Measurements from ENCODE around the gene SEPTIN6.
"Not testable (repeated sequence)": the region's sequence is repeated elsewhere in the genome, so short reads cannot be mapped to it uniquely, and the experiment has no call there.

Gene SEPTIN6

GRCh38 chrX:119690921-119691716 is 1.8 kb downstream of the SEPTIN6 start:
- no peak for DNase-seq

GRCh38 chrX:119688911-119689321 is 4.1 kb downstream of the SEPTIN6 start:
- DNase-seq: no peak

GRCh38 chrX:119687661-119688413 is 5.1 kb downstream of the SEPTIN6 start:
- DNase-seq: no peak

GRCh38 chrX:119686087-119686691 is 6.8 kb downstream of the SEPTIN6 start:
- no peak for DNase-seq

GRCh38 chrX:119685225-119686066 is 7.5 kb downstream of the SEPTIN6 start:
- DNase-seq: peak; percentile 80

DNA sequence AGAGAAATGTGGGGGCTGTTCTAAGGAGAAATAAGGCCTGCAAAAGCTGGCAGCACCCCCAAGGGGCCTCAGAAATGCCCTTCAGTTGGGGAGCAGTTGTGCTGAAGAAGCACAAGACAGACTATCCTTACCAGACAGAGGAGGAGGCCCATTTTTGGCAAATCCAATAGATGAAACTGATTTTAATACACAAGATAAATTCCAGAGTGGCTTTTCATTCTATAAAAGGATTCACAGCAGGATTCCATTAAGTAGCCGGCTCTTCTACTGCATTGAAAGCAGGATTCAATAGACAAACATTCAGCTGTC is 8.1 kb downstream of the SEPTIN6 start:
- DNase-seq: no peak

- not testable (repeated sequence) for DNase-seq
Measured at GRCh38 chrX:119684312-119684711, 8.7 kb downstream of the SEPTIN6 start.

DNA sequence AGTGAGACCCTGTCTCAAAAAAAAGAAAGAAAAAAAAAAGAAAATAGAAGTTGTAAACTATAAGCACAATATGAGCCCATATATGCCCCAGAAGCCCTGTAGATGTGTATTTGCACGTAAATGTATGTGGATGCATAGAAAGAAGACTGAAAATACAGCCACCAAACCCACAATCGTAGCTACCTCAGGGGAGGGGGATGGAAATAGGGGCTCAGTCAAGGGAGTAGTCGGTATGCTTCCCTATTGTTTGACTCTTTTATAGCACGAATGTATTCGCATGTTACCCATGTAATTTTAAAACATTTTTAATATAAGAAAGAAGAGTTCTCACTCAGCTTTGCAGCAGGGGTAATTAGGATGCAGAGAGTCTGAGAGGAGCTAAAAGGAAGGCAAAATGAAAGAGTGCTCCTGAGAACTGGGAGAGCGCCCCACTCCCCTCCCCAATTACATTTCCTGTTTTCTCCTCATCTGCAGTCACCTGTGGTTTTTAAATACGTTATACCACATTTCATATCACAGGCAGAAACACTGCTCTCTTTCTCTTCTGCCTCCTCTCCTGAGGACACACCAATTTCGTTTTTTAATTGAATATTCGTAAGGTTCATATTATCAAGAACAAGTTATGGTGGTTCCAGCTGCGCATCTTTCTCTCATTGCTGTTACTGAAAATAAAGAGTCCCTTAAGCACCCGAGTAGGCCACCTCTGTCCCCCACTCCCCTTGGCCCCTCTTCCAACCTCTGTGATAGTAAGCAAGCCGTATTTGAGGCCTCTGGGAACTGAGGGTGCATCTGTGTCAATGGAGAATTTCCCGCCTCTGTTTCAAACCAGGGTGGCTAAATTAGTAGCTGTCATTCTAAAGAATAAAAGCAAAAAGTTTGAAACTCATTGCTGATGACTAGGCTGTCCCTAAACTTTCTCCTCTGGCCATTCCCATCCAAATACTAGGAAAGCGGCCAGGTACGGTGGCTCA is 10.7 kb downstream of the SEPTIN6 start:
- DNase-seq: peak; percentile 47

- DNase-seq: no peak
Measured at GRCh38 chrX:119677654-119677981, 15.3 kb downstream of the SEPTIN6 start.

GRCh38 chrX:119676949-119677653 is 15.9 kb downstream of the SEPTIN6 start:
- no peak for DNase-seq

- DNase-seq: no peak
Measured at GRCh38 chrX:119673336-119673735, 19.6 kb downstream of the SEPTIN6 start.

DNA sequence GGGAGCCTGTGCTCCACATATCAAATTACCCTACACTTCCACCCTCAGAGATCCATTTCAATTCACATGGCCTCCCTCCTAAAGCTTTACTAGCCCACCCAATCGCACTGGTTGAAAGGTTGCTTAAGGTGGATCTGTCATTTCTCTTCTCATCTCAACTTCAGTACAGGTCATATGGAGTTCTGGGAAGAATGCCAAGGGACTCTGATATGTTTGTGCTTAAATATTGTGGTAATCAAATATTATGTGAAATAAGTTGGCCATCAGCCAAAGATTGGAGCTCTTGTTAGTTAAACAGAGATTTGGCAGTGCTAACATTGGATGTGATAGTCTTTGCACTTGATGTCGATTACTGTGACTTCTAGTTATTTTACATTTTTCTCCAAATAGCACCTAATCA is 20.5 kb downstream of the SEPTIN6 start:
- no peak for DNase-seq

DNA sequence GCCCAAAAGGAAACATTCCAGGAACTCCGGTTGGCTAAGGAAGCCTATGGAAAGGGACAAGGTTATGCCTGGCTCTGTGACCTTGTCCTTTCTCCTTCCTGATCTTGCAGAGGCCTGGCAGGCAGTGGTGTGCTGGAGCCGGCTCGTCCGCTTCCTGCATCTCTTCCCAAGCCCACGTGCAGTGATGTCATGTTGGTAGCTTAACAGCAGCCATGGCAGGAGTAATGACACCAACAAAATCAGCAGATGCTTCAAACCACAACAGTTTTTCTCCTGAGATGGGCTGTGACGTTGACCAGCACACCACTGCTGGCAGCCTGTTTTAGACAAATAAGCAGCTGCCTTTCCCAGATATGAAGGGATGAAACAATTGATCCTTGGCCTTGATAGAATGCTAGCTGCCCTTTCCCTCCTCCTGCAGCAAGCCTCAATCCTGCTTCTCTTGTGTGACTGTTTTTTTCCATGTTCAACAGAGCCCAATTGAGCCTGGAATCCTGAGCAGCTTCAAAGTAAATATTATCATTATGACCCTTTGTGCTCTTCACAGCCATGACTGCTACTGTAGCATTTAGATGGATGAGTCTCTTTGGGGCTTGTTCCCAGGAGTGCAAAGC is 23.4 kb downstream of the SEPTIN6 start:
- DNase-seq: no peak

DNA sequence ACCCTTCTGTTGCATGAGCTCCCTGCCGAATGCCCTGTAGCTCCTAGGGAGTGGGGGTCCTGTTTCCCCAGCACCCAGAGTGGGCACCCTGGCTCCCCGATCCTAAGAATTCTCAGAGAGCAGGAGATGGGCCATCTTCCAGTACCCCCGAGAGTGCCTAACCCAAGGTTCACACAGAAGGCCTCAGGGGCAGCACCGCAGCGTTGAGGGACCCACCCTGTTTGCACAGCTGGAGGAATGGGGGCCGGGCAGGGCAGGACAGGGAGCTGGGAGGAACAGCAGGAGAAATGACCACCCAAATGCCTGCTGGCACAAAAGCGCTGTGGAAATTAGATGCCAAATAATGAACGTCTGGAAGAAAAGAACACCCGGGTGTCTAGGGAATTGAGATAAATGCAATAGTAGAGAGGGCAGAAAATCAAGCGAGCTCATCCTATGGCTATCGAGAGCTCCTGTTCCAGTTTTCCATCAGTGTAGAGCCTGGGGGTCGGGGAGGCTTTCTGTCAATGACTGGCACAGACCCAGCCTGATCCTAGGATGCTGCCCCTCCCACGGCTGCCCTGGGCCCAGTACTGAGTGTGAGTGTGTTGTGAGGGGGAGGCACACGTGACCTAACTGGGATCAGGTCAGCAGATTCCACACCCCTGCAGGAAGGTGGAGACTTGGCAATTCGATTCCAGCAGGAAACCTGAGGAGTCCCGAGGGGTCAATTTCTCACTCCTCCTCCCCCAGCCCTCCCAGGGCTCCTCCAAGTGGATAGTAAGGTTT is 25.7 kb downstream of the SEPTIN6 start:
- no peak for DNase-seq

DNA sequence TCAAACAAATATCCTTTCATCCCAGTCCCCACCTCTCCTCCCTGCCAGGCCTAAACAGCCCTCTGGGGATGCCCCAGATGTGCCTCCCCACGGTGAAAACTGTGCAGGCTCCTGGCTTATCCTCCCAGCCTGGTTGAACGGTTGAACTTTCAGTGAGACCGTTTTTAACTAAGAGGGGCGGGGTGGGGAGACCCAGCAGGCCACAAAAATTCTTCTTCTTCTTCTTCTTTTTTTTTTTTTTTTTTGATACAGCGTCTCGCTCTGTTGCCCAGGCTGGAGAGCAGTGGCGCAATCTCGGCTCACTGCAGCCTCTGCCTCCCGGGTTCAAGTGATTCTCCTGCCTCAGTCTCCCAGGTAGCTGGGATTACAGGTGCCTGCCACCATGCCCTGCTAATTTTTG is 28.1 kb downstream of the SEPTIN6 start:
- not testable (repeated sequence) for DNase-seq

- no peak for DNase-seq
Measured at GRCh38 chrX:119661486-119661885, 31.5 kb downstream of the SEPTIN6 start.

DNA sequence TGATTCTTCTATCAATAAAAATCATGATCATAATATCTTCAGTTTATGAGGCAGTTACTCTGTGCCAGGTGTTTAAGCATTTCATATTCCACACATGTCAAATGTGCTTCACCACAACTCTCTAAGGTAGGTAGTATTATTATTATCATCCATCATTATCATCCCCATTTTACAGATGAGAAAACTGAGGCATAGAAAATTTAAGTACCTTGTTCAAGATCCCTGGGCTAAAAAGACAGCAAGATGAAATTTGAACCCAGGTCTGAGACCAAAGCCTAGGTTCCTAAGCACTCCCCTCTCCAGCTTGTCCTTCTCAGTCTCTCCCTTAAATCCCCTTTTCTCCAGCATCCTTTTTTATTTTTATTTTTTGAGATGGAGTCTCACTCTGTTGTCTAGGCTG is 33.4 kb downstream of the SEPTIN6 start:
- no peak for DNase-seq

DNA sequence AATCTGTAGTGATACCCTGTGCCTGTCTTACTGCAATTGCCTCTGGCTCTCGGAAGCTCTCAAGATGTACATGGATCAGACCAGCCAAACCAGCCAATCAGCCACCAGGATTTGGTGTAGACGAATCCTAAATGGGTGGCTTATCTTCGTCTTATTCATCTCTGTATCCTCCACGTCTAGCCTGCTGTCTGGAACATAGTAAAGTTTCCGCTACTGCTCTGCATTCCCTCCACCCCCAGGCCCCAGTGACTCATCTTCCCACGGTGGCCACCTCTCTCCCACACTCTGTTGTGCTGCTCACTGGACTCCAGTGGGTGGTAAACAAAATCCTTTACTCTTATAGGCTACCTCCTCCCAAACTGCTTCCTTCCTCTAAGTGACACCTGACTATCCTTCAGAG is 37.8 kb downstream of the SEPTIN6 start:
- no peak for DNase-seq

DNA sequence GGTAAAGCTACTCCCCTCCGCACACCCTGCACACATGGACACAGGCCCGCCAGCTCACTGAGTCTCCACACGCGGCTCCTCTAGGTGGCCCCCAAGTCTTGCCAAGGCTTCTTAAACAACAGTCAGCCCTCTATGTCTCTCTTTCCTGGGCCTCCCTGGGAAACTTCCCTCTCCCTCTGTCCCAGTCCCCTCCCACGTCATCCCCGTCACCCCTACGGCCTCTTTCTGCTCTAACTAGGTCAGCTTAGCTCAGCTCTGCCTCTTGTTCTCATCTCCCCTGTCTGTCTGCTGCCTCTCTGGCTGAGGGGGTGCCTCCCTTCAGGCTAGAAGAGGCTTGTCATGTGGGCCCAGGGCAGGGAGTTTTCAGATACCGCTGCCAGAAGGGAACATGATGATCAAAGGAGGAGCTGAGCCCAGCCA is 38.8 kb downstream of the SEPTIN6 start:
- no peak for DNase-seq

GRCh38 chrX:119648421-119648775 is 44.6 kb downstream of the SEPTIN6 start:
- no peak for DNase-seq
